IPS-20b (cell line): ENCODE measurements around the gene PFN1.
A peak's percentile ranks its signal among the peaks of the same experiment; 100 is the strongest.
"Not testable (repeated sequence)": the region's sequence is repeated elsewhere in the genome, so short reads cannot be mapped to it uniquely, and the experiment has no call there.

ENCODE experiments used
- H3K27ac ChIP-seq: one replicate; pipeline ENCODE4 v1.5.1; 2013; ENCODE audit warnings: low read length
- H3K27me3 ChIP-seq: 2 replicates; pipeline ENCODE4 v1.6.1; 2013; ENCODE audit warnings: mild to moderate bottlenecking, low read length, inconsistent platforms; ENCODE audit not compliant: insufficient read depth
- H3K36me3 ChIP-seq: 2 replicates; pipeline ENCODE4 v1.6.1; 2013; ENCODE audit warnings: low read depth, mild to moderate bottlenecking, inconsistent platforms, low read length, moderate library complexity; ENCODE audit not compliant: insufficient read depth
- H3K4me1 ChIP-seq: 2 replicates; pipeline ENCODE4 v1.6.1; 2013; ENCODE audit warnings: mild to moderate bottlenecking, control low read depth, inconsistent platforms, low read length, moderate library complexity; ENCODE audit not compliant: insufficient read depth
- H3K4me3 ChIP-seq: 2 replicates; pipeline ENCODE4 v1.5.1; 2013; ENCODE audit warnings: mild to moderate bottlenecking, low read length, inconsistent platforms
- H3K9ac ChIP-seq: 2 replicates; pipeline ENCODE4 v1.6.1; 2013; ENCODE audit warnings: low read depth, mild to moderate bottlenecking, inconsistent platforms, low read length, moderate library complexity
- H3K9me3 ChIP-seq: 2 replicates; pipeline ENCODE4 v1.6.1; 2013; ENCODE audit warnings: mild to moderate bottlenecking, low read depth, low read length, inconsistent platforms; ENCODE audit not compliant: insufficient read depth

The PFN1 gene

GRCh38 chr17:4932756-4933155 lies 15.6 kb downstream of the PFN1 start:
- Histone ChIP-seq H3K27me3 (no peaks in the 10 kb centered on the region), H3K9me3 (no peaks in the 10 kb centered on the region), H3K4me3 (no peak overlapping the region), H3K36me3 (peaks cover 17% of the 10 kb centered on the region), H3K27ac (no peak overlapping the region), H3K4me1 (no peaks in the 10 kb centered on the region), H3K9ac (no peak overlapping the region)

- Histone ChIP-seq H3K9ac (no peak within 1 kb of the TSS), H3K4me1 (no peaks in the 10 kb centered on the region), H3K9me3 (no peaks in the 10 kb centered on the region), H3K27ac (no peak within 1 kb of the TSS), H3K36me3 (peaks cover 9% of the 10 kb centered on the region), H3K27me3 (no peaks in the 10 kb centered on the region), H3K4me3 (no peak within 1 kb of the TSS)
Measured at GRCh38 chr17:4931963-4932362, 16.4 kb downstream of the PFN1 start, which contains the start of gene GP1BA. GP1BA (plus strand) TSS chr17:4932277; CDS start chr17:4932605, 328 bp downstream.

DNA sequence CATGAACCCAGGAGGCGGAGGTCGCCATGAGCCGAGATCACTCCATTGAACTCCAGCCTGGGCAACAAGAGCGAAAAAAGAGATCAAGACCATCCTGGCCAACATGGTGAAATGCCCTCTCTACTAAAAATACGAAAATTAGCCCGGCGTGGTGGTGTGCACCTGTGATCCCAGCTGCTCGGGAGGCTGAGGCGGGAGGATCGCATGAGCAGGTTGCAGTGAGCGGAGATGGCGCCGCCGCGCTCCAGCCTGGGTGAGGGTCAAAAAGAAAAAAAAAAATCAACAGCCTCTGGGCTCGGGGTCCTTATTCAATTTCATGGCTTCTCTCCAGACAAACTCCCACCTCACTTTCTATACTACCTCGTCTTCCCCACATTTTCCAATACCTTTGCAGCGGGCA lies 19.4 kb downstream of the PFN1 start:
- Histone ChIP-seq H3K27ac (no peak overlapping the region), H3K4me3 (no peak overlapping the region), H3K9me3 (no peaks in the 10 kb centered on the region), H3K27me3 (no peaks in the 10 kb centered on the region), H3K36me3 (no peaks in the 10 kb centered on the region), H3K4me1 (no peaks in the 10 kb centered on the region), H3K9ac (no peak overlapping the region)

- not testable (repeated sequence) for H3K4me1 ChIP-seq, H3K36me3 ChIP-seq, H3K27me3 ChIP-seq, H3K9me3 ChIP-seq, H3K4me3 ChIP-seq, H3K27ac ChIP-seq, H3K9ac ChIP-seq
Measured at GRCh38 chr17:4926577-4927335, 21.6 kb downstream of the PFN1 start.

- peaks cover 2% of the 10 kb centered on the region; the same call in 1 of the 2 replicates for H3K4me1 ChIP-seq
- H3K27me3 ChIP-seq, result no peaks in the 10 kb centered on the region
- no peak overlapping the region for H3K9ac ChIP-seq
- H3K36me3 ChIP-seq, result no peaks in the 10 kb centered on the region
- H3K9me3 ChIP-seq, result no peaks in the 10 kb centered on the region
- no peak overlapping the region for H3K4me3 ChIP-seq
- no peak overlapping the region for H3K27ac ChIP-seq
Measured at GRCh38 chr17:4921320-4921719, 27.0 kb downstream of the PFN1 start.

DNA sequence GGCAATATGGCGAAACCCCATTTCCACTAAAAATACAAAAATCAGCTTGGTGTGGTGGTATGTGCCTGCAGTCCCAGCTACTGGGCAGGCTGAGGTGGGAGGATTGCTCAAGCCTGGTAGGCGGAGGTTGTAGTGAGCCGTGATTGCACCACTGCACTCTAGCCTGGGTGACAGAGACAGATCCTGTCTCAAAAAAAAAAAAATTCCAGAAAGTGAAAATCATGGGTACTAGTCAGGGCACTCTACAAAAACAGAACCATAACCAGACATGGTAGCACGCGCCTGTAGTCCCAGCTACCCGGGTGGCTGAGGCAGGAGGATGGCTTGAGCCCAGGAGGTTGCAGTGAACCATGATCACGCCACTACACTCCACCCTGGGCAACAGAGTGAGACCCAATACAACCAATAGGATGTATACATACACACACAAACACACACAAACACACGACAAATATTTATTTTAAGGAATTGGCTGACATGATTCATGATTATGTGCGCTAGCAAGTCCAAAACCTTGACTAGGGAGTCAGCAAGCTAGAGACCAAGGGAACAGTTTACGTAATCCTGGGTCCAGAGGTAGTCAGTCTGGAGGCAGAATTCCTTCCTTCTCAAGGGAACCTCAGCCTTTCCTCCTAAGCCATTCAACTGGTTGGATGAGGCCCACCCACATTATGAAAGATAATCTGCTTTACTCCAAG lies 27.8 kb downstream of the PFN1 start:
- H3K4me3 ChIP-seq, result no peak overlapping the region
- H3K9me3 ChIP-seq, result no peaks in the 10 kb centered on the region
- H3K27ac ChIP-seq, result no peak overlapping the region
- H3K36me3 ChIP-seq, result no peaks in the 10 kb centered on the region
- peaks cover 2% of the 10 kb centered on the region; the same call in 1 of the 2 replicates for H3K4me1 ChIP-seq
- no peaks in the 10 kb centered on the region for H3K27me3 ChIP-seq
- H3K9ac ChIP-seq, result no peak overlapping the region

DNA sequence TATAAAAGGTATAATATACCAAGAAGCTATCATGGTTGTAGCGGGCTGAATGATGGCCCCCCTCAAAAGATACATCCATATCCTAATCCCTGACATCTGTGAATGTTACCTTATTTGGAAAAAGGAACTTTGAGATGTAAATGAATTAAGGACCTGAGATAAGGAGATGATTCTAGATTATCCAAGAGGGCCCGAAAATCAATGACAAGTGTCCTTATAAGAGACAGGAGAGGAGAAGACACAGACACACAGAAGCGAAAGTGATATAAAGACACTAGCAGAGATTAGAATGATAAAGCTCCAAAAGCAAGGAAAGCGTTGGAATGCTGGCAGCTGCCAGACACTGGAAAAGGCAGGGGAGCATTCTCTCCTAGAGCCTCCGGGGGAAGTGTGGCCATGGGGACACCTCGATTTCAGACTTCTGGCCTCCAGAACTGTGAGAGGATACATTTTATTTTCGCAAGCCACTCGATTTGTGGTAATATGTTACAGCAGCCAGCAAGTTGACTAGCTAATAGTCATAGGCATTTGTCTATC lies 28.8 kb downstream of the PFN1 start:
- H3K36me3 ChIP-seq, result no peaks in the 10 kb centered on the region
- H3K9me3 ChIP-seq, result no peaks in the 10 kb centered on the region
- no peak overlapping the region for H3K27ac ChIP-seq
- H3K4me1 ChIP-seq, result peaks cover 2% of the 10 kb centered on the region; the same call in 1 of the 2 replicates
- no peak overlapping the region for H3K4me3 ChIP-seq
- no peaks in the 10 kb centered on the region for H3K27me3 ChIP-seq
- H3K9ac ChIP-seq, result peak overlapping the region; percentile 29; the same call in 1 of the 2 replicates

DNA sequence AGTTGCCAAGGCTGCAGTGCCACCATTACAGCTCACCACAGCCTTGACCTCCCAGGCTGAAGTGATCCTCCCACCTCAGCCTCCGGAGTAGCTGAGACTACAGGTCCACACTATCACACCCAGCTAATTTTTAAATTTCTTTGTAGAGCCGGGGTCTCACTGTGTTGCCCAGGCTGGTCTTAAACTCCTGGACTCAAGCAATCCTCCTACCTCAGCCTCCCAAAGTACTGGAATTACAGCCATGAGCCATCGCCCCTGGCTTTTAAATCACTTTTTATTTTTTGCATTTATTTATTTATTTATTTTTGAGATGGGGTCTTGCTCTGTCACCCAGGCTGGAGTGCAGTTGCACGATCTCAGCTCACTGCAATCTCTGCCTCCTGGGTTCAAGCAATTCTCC lies 33.8 kb downstream of the PFN1 start:
- H3K4me1 ChIP-seq, H3K36me3 ChIP-seq, H3K9ac ChIP-seq, H3K27ac ChIP-seq, H3K4me3 ChIP-seq, H3K9me3 ChIP-seq, H3K27me3 ChIP-seq: not testable (repeated sequence)

- Histone ChIP-seq H3K27me3 (no peaks in the 10 kb centered on the region), H3K36me3 (no peaks in the 10 kb centered on the region), H3K4me3 (no peak overlapping the region), H3K27ac (no peak overlapping the region), H3K9me3 (no peaks in the 10 kb centered on the region), H3K4me1 (no peaks in the 10 kb centered on the region), H3K9ac (no peak overlapping the region)
Measured at GRCh38 chr17:4913994-4914393, 34.3 kb downstream of the PFN1 start.

- Histone ChIP-seq H3K9ac (no peak overlapping the region), H3K27ac (no peak overlapping the region), H3K4me1 (peaks cover 6% of the 10 kb centered on the region; the same call in 1 of the 2 replicates)
Measured at GRCh38 chr17:4908711-4909496, 39.4 kb downstream of the PFN1 start.

DNA sequence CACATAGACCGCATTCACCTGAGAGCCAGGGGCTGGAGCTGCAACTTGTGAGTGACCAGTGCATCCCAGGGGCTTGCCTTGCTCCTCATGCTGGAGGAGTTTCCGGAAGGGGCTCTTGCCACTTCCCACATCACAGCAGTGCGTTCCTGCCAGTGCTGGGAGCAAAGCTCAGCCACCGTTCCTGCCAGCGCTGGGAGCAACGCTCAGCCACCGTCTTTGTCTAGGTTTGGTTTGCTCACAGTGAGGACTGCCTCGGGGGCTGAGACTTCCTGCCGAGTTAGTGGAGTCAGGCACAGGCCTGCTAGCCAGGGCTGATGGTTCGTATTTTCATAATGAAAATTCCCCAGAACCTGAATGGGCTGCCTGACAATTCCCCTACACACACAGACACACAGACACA lies 40.0 kb downstream of the PFN1 start:
- Histone ChIP-seq H3K4me3 (no peak overlapping the region), H3K9ac (no peak overlapping the region), H3K36me3 (no peaks in the 10 kb centered on the region), H3K27ac (no peak overlapping the region), H3K9me3 (no peaks in the 10 kb centered on the region), H3K4me1 (peaks cover 6% of the 10 kb centered on the region; the same call in 1 of the 2 replicates), H3K27me3 (no peaks in the 10 kb centered on the region)

More at GRCh38 chr17:4908711-4909496, 39.4 kb downstream of the PFN1 start:
- H3K36me3 ChIP-seq, result no peaks in the 10 kb centered on the region
- no peaks in the 10 kb centered on the region for H3K9me3 ChIP-seq
- H3K27me3 ChIP-seq, result no peaks in the 10 kb centered on the region
- no peak overlapping the region for H3K4me3 ChIP-seq
